Peyer's patch (tissue), 4 donors: ENCODE data around the gene PYDC1.

Experiments used
- CTCF ChIP-seq, 6 experiments: fragments of 450-650 bp in 4 of 6; fragments of 200-600 bp in 2 of 6; sonication (generic) in 1 of 6; IDR thresholded peaks; one replicate each; pipeline ENCODE4 v1.5.1; 2017 to 2019; ENCODE audit warnings: antibody characterized with exemption in 6 of 6, mild to moderate bottlenecking in 3 of 6, moderate library complexity in 1 of 6
- POLR2A ChIP-seq, 2 donors: fragments of 450-650 bp; IDR thresholded peaks; one replicate each; pipeline ENCODE4 v1.5.1; 2017; ENCODE audit warnings: antibody characterized with exemption in 2 of 2, mild to moderate bottlenecking in 2 of 2, moderate library complexity in 2 of 2

- TF ChIP-seq CTCF (IDR thresholded peaks at IDR 0.05) (no peak), POLR2A (IDR thresholded peaks at IDR 0.05) (no peak)
Observed at GRCh38 chr16:31190818-31191444, 26.0 kb downstream of the PYDC1 start.
